ENCODE results near the gene RUFY2.
"Not testable (repeated sequence)": the region's sequence is repeated elsewhere in the genome, so short reads cannot be mapped to it uniquely, and the experiment has no call there.

The RUFY2 gene

GRCh38 chr10:68327889-68328786, 78.9 kb downstream of the RUFY2 start:
- no peaks in the 10 kb centered on the region for H3K9me3 Mint-ChIP-seq
- H3K36me3 Mint-ChIP-seq (ENCODE audit: low read depth), result peaks cover 22% of the 10 kb centered on the region
- H3K27ac Mint-ChIP-seq, result peak overlapping the region; percentile 68
- H3K4me1 Mint-ChIP-seq (ENCODE audit: low read depth), result peaks cover 44% of the 10 kb centered on the region
- H3K27me3 Mint-ChIP-seq, result no peaks in the 10 kb centered on the region
- H3K4me3 Mint-ChIP-seq, result peak overlapping the region; percentile 44
- intact Hi-C loops (cut with micrococcal nuclease), result no loop called here

DNA sequence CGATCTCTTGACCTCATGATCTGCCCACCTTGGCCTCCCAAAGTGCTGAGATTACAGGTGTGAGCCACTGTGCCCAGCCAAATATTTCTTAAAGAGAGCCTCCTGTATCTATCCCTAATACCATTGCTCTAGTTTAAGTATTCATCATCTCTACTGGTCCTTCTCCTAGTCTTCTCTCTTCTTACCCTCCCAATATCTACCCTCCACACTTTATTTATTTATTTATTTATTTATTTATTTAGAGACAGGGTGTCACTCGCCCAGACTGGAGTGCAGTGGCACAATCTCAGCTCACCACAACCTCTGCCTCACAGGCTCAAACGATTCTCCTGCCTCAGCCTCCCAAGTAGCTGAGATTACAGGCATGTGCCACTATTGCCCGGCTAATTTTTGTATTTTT, 82.7 kb downstream of the RUFY2 start:
- H3K27me3 Mint-ChIP-seq; H3K36me3 Mint-ChIP-seq (ENCODE audit: low read depth); H3K9me3 Mint-ChIP-seq; intact Hi-C loops (cut with micrococcal nuclease); H3K27ac Mint-ChIP-seq; H3K4me3 Mint-ChIP-seq: not testable (repeated sequence)
- H3K4me1 Mint-ChIP-seq (ENCODE audit: low read depth), result peaks cover 17% of the 10 kb centered on the region

DNA sequence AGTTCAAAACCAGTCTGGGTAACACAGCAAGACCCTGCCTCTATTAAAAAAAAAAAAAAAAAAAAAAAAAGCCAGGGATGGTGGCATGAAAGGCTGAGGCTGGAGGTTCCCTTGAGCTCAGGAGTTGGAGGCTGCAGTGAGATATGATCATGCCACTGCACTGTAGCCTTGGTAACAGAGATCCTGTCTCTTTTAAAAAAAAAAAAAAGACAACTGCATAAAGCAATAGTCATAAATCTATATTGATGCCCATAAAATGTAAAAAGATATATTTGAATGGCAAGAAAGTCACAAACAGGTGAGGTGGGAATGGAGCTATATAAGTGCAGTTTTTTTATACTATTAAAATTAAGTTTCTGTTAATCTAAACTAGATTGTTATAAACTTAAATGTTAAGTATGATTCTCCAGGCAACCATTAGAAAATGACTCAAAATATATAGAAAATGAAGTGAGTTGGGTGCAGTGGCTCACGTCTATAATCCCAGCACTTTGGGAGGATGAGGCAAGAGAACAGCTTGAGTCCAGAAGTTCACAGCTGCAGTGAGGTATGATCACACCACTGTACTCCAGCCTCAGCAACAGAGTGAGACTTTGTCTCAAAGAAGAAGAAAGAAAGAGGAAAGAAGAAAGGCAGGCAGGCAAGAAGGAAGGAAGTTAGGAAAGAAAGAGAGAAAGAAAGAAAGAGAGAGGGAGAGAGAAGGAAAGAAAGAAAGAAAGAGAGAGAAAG, 88.6 kb downstream of the RUFY2 start:
- Mint-ChIP-seq H3K4me1 (ENCODE audit: low read depth) (peaks cover 5% of the 10 kb centered on the region), H3K36me3 (ENCODE audit: low read depth) (no peaks in the 10 kb centered on the region), H3K27ac (no peak overlapping the region), H3K9me3 (peaks cover 23% of the 10 kb centered on the region), H3K27me3 (no peaks in the 10 kb centered on the region), H3K4me3 (no peak overlapping the region)
- intact Hi-C loops (cut with micrococcal nuclease), result no loop called here

DNA sequence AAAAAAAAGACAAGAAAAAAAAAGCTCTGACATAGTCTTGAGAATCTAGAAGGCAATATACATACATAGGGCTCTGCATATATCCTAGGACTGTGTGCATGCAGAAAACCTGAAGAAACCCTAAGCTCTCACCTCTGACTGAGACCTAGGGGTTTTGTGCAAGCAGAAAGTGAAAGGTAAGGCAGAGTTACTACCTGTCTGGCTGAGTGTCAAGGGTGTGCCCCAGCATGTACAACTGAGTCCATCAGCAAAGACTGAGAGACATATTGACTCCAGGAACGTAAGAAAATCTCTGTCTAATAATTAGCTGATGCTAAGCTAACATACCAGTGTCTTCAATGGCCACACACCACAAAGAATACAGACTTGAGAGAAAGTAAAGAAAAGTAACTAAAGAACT, 91.5 kb downstream of the RUFY2 start:
- Mint-ChIP-seq H3K27me3 (no peaks in the 10 kb centered on the region), H3K9me3 (peaks cover 23% of the 10 kb centered on the region), H3K4me3 (no peak overlapping the region), H3K4me1 (ENCODE audit: low read depth) (peaks cover 5% of the 10 kb centered on the region), H3K36me3 (ENCODE audit: low read depth) (no peaks in the 10 kb centered on the region), H3K27ac (no peak overlapping the region)
- intact Hi-C loops (cut with micrococcal nuclease), result no loop called here

DNA sequence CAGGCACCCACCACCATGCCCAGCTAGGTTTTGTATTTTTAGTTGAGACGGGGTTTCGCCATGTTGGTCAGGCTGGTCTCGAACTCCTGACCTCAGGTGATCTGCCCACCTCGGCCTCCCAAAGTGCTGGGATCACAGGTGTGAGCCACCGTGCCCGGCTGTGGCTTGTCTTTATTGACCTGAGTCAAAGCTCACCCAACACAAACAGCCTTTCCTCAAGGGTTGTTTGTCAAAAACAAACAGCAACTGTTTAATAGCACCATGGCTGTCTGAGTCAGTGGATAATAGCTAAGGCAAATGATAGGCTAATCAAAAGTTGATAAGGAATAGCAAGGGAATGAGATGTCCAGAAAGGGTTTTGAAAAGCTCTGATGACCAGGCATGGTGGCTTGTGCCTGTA, 92.1 kb downstream of the RUFY2 start:
- H3K27ac Mint-ChIP-seq; intact Hi-C loops (cut with micrococcal nuclease); H3K36me3 Mint-ChIP-seq (ENCODE audit: low read depth); H3K4me1 Mint-ChIP-seq (ENCODE audit: low read depth); H3K27me3 Mint-ChIP-seq; H3K4me3 Mint-ChIP-seq: not testable (repeated sequence)
- H3K9me3 Mint-ChIP-seq, result peaks cover 23% of the 10 kb centered on the region

GRCh38 chr10:68310531-68310930, 96.5 kb downstream of the RUFY2 start:
- H3K4me3 Mint-ChIP-seq, result no peak overlapping the region
- peaks cover 4% of the 10 kb centered on the region for H3K4me1 Mint-ChIP-seq (ENCODE audit: low read depth)
- intact Hi-C loops (cut with micrococcal nuclease), result no loop called here
- no peaks in the 10 kb centered on the region for H3K27me3 Mint-ChIP-seq
- no peaks in the 10 kb centered on the region for H3K36me3 Mint-ChIP-seq (ENCODE audit: low read depth)
- H3K27ac Mint-ChIP-seq, result no peak overlapping the region
- peaks cover 2% of the 10 kb centered on the region for H3K9me3 Mint-ChIP-seq

- H3K36me3 Mint-ChIP-seq (ENCODE audit: low read depth), result no peaks in the 10 kb centered on the region
These were observed 101.2 kb downstream of the RUFY2 start for GRCh38 chr10:68305854-68306253.

DNA sequence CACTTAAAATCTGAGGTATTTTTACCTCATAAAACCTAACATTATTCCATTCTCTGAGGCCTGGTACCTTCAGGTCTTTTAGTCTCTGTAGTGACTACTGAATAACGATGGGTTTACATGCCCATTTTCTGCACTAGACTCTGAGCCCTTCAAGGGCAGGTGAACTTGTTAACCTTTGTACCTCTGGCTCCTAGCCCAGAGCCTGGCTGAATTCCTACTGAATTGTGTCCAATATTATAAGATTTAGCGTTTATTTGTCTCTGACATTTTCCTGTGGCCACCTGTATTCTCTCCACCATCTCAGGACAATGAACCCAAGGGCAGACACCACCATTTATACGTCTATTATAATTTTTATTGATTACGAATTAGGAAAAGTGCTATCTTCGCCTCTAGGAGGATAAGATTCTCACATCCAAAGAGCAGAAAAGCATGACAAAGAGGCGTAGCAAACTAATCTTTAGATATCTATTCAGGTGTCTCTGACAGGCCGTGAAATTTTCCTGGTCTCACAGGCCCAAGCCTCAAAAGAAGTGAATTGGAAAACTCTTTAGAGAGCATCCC, 103.1 kb downstream of the RUFY2 start:
- H3K27me3 Mint-ChIP-seq, result no peaks in the 10 kb centered on the region
- peaks cover 30% of the 10 kb centered on the region for H3K4me1 Mint-ChIP-seq (ENCODE audit: low read depth)
- no peak overlapping the region for H3K27ac Mint-ChIP-seq
- no peak overlapping the region for H3K4me3 Mint-ChIP-seq
- intact Hi-C loops (cut with micrococcal nuclease), result loop anchor here (5.0 to 10.0 kb wide), 2 partner anchors 449 to 517 kb away; no protein-coding TSS in a partner anchor
- no peaks in the 10 kb centered on the region for H3K9me3 Mint-ChIP-seq
- H3K36me3 Mint-ChIP-seq (ENCODE audit: low read depth), result no peaks in the 10 kb centered on the region

More at GRCh38 chr10:68305854-68306253, 101.2 kb downstream of the RUFY2 start:
- H3K4me1 Mint-ChIP-seq (ENCODE audit: low read depth), result peaks cover 19% of the 10 kb centered on the region
- no peaks in the 10 kb centered on the region for H3K27me3 Mint-ChIP-seq
- no peaks in the 10 kb centered on the region for H3K9me3 Mint-ChIP-seq
- intact Hi-C loops (cut with micrococcal nuclease), result loop anchor here (10.0 kb wide), 1 partner anchor 451 kb away; no protein-coding TSS in a partner anchor
- H3K27ac Mint-ChIP-seq, result no peak overlapping the region
- H3K4me3 Mint-ChIP-seq, result no peak overlapping the region

DNA sequence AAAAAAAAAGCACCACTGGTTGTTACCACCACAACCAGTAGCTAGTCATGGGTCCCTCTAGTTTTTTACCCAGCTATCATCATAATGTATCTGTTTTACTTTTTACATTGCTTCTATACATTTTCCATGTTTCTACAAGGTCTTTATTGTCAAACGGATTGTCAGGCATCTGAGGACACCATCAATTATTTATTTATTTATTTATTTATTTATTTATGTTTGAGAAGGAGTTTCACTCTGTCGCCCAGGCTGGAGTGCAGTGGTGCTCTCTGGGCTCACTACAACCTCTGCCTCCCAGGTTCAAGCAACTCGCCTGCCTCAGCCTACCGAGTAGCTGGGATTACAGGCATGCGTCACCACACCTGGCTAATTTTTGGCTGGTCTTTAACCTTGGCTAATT, 104.2 kb downstream of the RUFY2 start:
- no peaks in the 10 kb centered on the region for H3K27me3 Mint-ChIP-seq
- H3K9me3 Mint-ChIP-seq, result no peaks in the 10 kb centered on the region
- no peak overlapping the region for H3K27ac Mint-ChIP-seq
- no peaks in the 10 kb centered on the region for H3K36me3 Mint-ChIP-seq (ENCODE audit: low read depth)
- H3K4me1 Mint-ChIP-seq (ENCODE audit: low read depth), result peaks cover 30% of the 10 kb centered on the region
- no peak overlapping the region for H3K4me3 Mint-ChIP-seq
- intact Hi-C loops (cut with micrococcal nuclease), result loop anchor here (1.0 to 10.0 kb wide), 3 partner anchors 91 to 516 kb away; no protein-coding TSS in a partner anchor

- Mint-ChIP-seq H3K27ac (no peak overlapping the region), H3K36me3 (ENCODE audit: low read depth) (no peaks in the 10 kb centered on the region), H3K27me3 (no peaks in the 10 kb centered on the region), H3K4me1 (ENCODE audit: low read depth) (peaks cover 30% of the 10 kb centered on the region), H3K4me3 (no peak overlapping the region), H3K9me3 (no peaks in the 10 kb centered on the region)
- intact Hi-C loops (cut with micrococcal nuclease), result loop anchor here (1.0 to 10.0 kb wide), 3 partner anchors 90 to 515 kb away; no protein-coding TSS in a partner anchor
These were observed 104.6 kb downstream of the RUFY2 start for GRCh38 chr10:68302503-68302823.

GRCh38 chr10:68301790-68302502, 105.1 kb downstream of the RUFY2 start:
- intact Hi-C loops (cut with micrococcal nuclease), result loop anchor here (1.0 to 10.0 kb wide), 3 partner anchors 90 to 515 kb away; no protein-coding TSS in a partner anchor
- no peaks in the 10 kb centered on the region for H3K27me3 Mint-ChIP-seq
- no peaks in the 10 kb centered on the region for H3K36me3 Mint-ChIP-seq (ENCODE audit: low read depth)
- peaks cover 30% of the 10 kb centered on the region for H3K4me1 Mint-ChIP-seq (ENCODE audit: low read depth)
- no peak overlapping the region for H3K27ac Mint-ChIP-seq
- H3K4me3 Mint-ChIP-seq, result no peak overlapping the region
- no peaks in the 10 kb centered on the region for H3K9me3 Mint-ChIP-seq

DNA sequence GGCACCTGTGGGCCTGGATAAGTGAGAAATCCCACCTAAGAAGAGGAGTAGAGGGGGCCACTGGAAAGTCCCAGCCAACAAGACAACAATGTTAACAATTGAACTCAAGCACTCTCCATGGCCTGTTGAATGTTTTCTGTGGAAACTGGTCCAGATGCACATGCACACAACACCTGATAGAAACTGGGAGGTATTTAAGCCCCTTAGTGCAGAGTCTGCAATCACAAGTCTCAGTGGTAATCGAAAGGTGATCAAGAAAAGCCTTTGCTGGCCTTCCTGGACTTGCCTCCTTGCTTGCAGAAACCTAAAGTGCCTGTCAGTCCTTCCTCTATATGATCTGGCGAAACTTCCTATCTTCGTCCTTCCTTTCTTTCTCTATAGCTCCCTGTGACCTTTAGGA, 105.8 kb downstream of the RUFY2 start:
- Mint-ChIP-seq H3K4me1 (ENCODE audit: low read depth) (peaks cover 29% of the 10 kb centered on the region), H3K27ac (no peak overlapping the region), H3K4me3 (no peak overlapping the region), H3K36me3 (ENCODE audit: low read depth) (no peaks in the 10 kb centered on the region), H3K27me3 (no peaks in the 10 kb centered on the region), H3K9me3 (no peaks in the 10 kb centered on the region)
- intact Hi-C loops (cut with micrococcal nuclease), result loop anchor here (5.0 to 10.0 kb wide), 2 partner anchors 446 to 514 kb away; no protein-coding TSS in a partner anchor

GRCh38 chr10:68296843-68297663, 110.0 kb downstream of the RUFY2 start:
- H3K36me3 Mint-ChIP-seq (ENCODE audit: low read depth), result no peaks in the 10 kb centered on the region
- peaks cover 24% of the 10 kb centered on the region for H3K4me1 Mint-ChIP-seq (ENCODE audit: low read depth)
- intact Hi-C loops (cut with micrococcal nuclease), result no loop called here
- H3K27ac Mint-ChIP-seq, result no peak overlapping the region
- no peaks in the 10 kb centered on the region for H3K27me3 Mint-ChIP-seq
- no peak overlapping the region for H3K4me3 Mint-ChIP-seq
- no peaks in the 10 kb centered on the region for H3K9me3 Mint-ChIP-seq

All from dendritic cell treated with granulocyte-macrophage colony-stimulating factor and Interleukin-4, amounts not matched to agents 40 ng/mL and 50 ng/mL, for 4 days (primary cell).